SK-N-SH treated with all-trans-retinoic acid at 6 μM for 48 hours (cell line): ENCODE measurements around the gene TIMM13.

Experiments used
- ARNTL ChIP-seq: fragments of 450-650 bp; formaldehyde crosslinking; IDR thresholded peaks from 2 replicates; pipeline ENCODE4 v1.5.0; 2020; ENCODE audit warnings: low read depth, mild to moderate bottlenecking, moderate library complexity, borderline replicate concordance
- CSDC2 ChIP-seq: fragments of 250-450 bp; sonication (Bioruptor Pico); IDR thresholded peaks from 2 replicates; pipeline ENCODE4 v1.5.0; 2020; ENCODE audit warnings: mild to moderate bottlenecking, moderate library complexity
- GLIS3 ChIP-seq: fragments of 250-450 bp; sonication (Bioruptor Pico); IDR thresholded peaks from 2 replicates; pipeline ENCODE4 v1.5.0; 2020; ENCODE audit warnings: mild to moderate bottlenecking, moderate library complexity
- OSR1 ChIP-seq: fragments of 250-450 bp; sonication (Bioruptor Pico); IDR thresholded peaks from 2 replicates; pipeline ENCODE4 v1.8.0; 2022; ENCODE audit warnings: moderate library complexity, mild to moderate bottlenecking, inconsistent platforms
- PATZ1 ChIP-seq: fragments of 250-450 bp; sonication (Bioruptor Pico); IDR thresholded peaks from 2 replicates; pipeline ENCODE4 v1.8.0; 2020; ENCODE audit warnings: mild to moderate bottlenecking, moderate library complexity, borderline replicate concordance
- PPARA ChIP-seq: fragments of 250-450 bp; sonication (Bioruptor Pico); IDR thresholded peaks from 2 replicates; pipeline ENCODE4 v1.5.0; 2020; ENCODE audit warnings: mild to moderate bottlenecking, borderline replicate concordance
- ZC3H10 ChIP-seq: fragments of 250-450 bp; sonication (Bioruptor Pico); IDR thresholded peaks from 2 replicates; pipeline ENCODE4 v1.5.1; 2021; ENCODE audit warnings: mild to moderate bottlenecking, moderate library complexity
- ZFP3 ChIP-seq: fragments of 250-450 bp; sonication (Bioruptor Pico); IDR thresholded peaks from 2 replicates; pipeline ENCODE4 v1.5.0; 2020; ENCODE audit warnings: mild to moderate bottlenecking, moderate library complexity
- ZFP30 ChIP-seq: fragments of 450-650 bp; formaldehyde crosslinking; IDR thresholded peaks from 2 replicates; pipeline ENCODE4 v1.5.0; 2022; ENCODE audit warnings: mild to moderate bottlenecking, moderate library complexity
- ZNF8 ChIP-seq: fragments of 450-650 bp; formaldehyde crosslinking; IDR thresholded peaks from 2 replicates; pipeline ENCODE4 v1.5.0; 2020; ENCODE audit warnings: mild to moderate bottlenecking, moderate library complexity

- no peak for TF ChIP-seq ZFP30 (CRISPR knock-in tag)
- no peak for TF ChIP-seq PPARA (CRISPR knock-in tag)
- no peak for TF ChIP-seq ZNF8 (CRISPR knock-in tag)
- TF ChIP-seq GLIS3 (CRISPR knock-in tag): no peak
- no peak for TF ChIP-seq CSDC2 (CRISPR knock-in tag)
- TF ChIP-seq PATZ1: no peak
- no peak for TF ChIP-seq ARNTL (CRISPR knock-in tag)
- TF ChIP-seq ZFP3 (CRISPR knock-in tag): no peak
- no peak for TF ChIP-seq OSR1 (CRISPR knock-in tag)
- no peak for TF ChIP-seq ZC3H10 (CRISPR knock-in tag)
Observed at GRCh38 chr19:2436384-2436783, 9.0 kb upstream of the TIMM13 start.
